Stimulated activated CD8-positive, alpha-beta memory T cell treated with anti-CD3 and anti-CD28 coated beads, Interleukin-4, amount 100 ng/mL, for 48 hours (primary cell): ENCODE measurements around the gene ZNF804A.
A peak's percentile ranks its signal among the peaks of the same experiment; 100 is the strongest.

ENCODE experiments used
- DNase-seq: peaks from one replicate; pipeline ENCODE4 v3.0.0-alpha.2; 2020

Gene ZNF804A

GRCh38 chr2:184598316-184599053, at the start of gene ZNF804A:
Gene ZNF804A, plus strand, starts transcription at chr2:184598529. Its CDS starts 431 bp downstream, at chr2:184598960.
- peak; percentile 28 for DNase-seq

DNA sequence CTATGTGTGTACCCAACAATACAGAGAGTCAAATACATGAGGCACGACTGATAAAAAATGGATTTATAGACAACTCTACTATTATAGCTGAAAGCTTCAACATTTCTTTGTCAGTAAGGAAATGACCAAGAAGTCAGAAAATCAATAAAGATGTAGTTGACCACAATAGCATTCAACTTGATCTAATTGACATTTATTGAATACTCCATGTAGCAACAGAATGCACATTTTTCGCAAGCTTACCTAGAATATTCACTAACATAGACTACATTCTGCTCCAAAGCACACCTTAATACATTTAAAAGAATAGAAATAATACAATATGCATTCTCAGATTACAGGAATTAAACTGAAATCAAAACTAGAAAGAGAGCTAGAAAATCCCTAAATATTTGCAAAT, 49.2 kb upstream of the ZNF804A start:
- no peak for DNase-seq

DNA sequence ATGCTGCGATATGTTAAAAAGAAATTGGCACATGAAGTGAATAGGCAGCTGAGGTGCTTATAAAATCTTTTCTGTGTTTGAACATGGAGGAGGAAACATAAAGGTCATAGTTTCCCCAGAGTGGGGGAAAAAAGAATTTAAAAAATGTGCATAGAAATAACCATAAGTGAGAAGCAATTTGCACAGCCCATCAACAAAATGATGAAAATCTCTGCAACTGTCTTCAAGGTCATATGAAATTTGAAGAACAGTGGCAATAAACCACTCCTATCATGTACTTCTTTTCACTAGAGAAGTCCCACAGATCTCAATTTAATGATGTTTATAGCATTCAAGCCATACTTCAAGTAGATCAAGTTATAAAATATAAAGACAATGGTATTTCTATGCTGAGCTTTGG, 46.7 kb upstream of the ZNF804A start:
- no peak for DNase-seq

DNA sequence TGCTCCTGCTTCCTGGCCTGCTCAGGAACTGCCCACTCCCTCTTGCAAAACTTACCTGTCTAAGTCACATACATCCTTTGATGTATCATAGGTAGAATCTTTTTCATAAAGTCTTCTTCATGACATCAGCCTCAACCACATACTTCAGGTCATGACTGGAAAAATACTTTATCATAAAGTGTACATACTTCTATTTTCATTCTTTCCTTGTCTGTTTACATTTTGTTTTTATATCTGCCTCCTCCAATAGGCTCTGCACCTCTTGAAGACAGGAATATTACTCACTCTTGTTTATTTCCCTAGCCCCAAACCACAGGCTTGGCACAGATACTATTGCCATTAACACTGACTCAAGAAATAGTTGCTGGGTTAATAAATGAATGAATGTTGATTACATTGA, 43.6 kb upstream of the ZNF804A start:
- no peak for DNase-seq

DNA sequence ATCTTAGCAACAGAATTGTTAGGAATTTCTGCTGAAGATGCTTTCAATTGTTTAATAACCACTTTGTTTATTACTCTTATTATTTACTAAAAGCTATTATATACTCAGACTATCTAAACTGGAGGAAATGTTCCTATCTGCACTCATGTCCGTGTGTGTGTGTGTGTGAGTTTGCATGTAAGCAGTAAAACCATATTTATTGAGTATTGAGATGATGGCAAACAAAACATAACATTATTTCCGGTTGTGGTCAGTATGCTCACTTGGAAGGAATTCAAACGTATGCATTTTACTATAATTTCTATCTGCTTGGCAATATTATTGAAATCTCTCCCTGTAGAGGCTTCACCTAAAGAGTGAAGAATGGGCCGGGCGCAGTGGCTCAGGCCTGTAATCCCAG, 43.0 kb upstream of the ZNF804A start:
- DNase-seq: no peak

DNA sequence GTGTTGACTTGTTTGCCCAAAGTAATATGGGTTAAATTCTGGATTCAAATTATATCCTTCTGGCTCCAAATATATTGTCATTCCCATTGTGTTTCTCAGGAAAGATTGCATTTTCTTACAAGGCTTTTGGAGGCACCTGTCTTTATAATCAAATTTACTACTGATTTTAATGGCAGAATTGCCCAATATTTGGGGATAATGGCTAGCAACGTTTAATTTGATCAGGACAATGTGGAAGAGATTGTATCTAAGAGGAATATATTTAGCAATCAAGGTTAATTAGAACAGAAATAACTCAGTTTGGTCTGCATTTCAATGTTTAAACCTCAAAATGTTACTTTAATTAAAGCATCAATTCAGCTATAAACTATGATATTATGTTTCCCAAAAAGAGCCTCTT, 41.7 kb upstream of the ZNF804A start:
- no peak for DNase-seq

DNA sequence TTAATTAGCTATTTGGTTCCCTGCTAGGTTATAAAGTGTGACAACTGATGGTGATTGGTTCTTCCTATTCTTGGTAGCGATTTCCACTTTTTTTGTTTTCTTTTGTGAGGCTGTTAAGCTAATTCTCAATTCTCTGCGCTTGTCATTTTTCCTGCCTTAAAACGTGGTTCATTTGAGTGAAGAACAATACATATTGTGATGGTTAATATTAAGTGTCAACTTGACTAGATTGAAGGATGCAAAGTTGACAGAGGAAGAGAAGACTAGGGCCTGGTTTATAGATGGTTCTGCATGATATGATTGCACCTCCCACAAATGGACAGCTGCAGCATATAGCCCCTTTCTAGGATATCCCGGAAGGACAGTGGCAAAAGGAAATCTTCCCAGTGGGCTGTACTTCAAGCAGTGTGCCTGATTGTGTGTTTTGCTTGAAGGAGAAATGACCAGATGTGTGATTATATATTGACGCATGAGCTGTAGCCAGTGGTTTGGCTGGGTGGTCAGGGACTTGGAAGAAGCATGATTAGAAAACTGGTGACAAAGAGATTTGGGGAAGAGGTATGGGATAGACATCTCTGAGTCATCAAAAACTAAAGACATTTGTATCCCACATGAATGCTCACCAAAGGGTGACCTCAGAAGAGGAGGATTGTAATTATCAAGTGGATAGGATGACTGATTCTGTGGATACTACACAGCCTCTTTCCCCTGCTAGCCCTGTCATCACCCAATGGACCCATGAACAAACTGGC, 39.4 kb upstream of the ZNF804A start:
- DNase-seq: no peak

- DNase-seq: no peak
Observed at GRCh38 chr2:184560603-184561002, 37.7 kb upstream of the ZNF804A start.

DNA sequence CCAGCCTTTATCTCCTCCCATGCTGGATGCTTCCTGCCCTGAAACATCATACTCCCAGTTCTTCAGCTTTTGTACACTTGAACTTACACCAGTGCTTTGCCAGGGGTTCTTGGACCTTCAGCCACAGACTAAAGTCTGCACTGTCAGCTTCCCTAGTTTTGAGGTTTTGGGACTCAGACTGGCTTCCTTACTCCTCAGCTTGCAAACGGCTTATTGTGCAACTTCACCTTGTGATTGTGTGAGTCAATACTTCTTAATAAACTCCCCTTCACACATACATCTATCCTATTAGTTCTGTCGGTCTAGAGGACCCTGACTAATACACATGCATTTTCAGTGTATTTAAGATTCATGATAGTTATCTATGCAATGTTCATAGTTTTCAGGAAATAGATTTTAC, 35.8 kb upstream of the ZNF804A start:
- DNase-seq: no peak

DNA sequence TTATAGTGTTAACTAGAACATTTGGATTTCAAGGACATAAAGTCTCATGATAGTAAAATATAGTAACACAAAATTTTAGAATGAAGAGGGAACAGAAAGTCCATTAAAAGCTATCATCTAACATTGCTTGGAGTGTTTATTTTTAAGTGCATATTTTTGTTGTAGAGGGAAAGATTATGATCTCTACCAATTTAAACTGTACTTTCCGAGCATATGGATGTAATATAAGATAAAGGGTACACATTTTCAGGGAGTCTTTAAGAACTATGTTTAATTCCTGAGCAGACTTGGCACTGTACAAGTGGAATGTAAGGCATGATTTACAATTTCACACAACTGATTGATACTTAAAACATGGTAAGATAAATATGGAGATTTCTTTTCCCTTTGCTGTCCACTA, 34.2 kb upstream of the ZNF804A start:
- no peak for DNase-seq

GRCh38 chr2:184566716-184567115, 31.6 kb upstream of the ZNF804A start:
- no peak for DNase-seq

GRCh38 chr2:184577056-184577455, 21.3 kb upstream of the ZNF804A start:
- DNase-seq: no peak

- DNase-seq: no peak
Observed at GRCh38 chr2:184577743-184578142, 20.6 kb upstream of the ZNF804A start.

- DNase-seq: no peak
Observed at GRCh38 chr2:184579226-184579625, 19.1 kb upstream of the ZNF804A start.

GRCh38 chr2:184581391-184581790, 16.9 kb upstream of the ZNF804A start:
- DNase-seq: no peak

DNA sequence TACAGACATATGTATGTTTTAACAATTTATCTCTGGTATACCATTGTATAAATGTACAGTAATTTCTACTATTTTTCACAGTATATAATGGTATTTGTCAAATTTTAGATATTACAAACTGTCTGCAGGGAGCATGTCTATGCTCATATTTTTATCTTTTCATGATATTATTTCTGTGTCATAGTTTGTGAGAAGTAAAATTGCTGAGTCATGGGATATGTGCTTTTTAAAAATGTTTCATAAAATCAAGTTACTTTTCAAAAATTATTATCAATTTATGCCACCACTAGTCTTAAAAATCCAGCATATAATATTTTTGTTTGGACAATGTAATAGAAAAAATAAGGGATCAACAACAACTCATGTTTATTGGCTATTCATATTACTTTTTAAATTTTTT, 9.1 kb upstream of the ZNF804A start:
- no peak for DNase-seq

DNA sequence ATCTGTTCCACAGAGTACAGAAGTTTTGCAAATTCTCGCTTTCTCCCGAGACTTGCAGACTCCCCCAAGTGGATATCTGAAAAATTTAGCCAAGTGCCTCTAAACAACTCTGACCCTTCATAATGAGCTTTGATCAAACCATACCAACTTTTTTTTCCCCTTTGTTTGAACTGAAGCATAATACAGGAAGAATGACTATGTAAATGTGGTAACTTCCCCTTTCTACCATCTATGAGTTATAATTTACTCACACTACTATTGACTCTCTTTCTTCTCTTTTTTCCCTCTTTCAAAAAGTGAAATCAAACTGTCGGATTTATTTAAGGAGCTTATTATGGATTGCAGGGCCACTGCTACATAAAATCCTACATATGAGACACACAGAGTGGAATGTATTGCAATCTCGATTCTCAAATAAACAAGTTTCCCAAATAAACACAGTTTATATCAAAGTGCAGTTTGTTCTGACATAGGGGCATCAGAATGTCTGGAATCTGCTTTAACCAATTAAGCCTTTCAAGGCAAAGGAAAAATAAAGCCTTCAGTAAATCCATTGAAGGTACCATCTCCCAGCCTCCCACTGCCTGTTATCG, 1.4 kb upstream of the ZNF804A start:
- no peak for DNase-seq

DNA sequence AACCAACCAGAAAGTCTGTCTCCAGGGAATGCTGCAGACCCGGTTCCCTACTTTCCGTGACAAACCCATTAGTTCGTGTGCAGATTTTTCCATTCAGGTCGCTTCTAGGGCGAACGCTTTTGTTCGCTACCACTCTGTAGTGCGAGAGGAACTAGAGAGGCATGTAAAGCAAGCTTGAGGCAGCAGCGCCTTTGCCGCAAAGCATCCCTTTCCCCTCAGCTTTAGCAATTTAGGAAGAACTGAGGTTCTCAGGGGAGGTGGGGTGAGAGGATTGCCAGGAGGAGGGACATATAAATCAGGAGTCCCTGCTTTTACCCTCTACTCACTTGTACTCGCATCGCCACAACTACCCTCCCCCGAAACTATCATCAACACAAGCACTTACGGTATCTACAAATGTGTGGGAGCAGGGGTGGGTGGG, 748 bp upstream of the ZNF804A start:
- DNase-seq: peak; percentile 22

DNA sequence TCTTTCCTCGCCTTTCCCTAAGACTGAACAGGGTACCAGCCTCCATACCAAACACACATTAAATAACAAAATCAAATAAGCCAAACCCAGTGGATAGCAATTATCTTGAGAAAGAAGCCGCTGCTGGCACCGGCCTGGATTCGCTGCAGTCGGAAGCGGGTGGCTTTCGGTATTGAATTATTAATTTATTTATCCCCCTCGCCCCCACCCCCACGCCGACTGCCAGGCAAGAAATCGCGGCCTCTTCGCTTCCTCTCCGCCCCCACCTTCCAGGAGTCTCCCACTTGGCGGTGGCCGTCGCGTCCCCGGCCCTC, 370 bp upstream of the ZNF804A start:
- no peak for DNase-seq

DNA sequence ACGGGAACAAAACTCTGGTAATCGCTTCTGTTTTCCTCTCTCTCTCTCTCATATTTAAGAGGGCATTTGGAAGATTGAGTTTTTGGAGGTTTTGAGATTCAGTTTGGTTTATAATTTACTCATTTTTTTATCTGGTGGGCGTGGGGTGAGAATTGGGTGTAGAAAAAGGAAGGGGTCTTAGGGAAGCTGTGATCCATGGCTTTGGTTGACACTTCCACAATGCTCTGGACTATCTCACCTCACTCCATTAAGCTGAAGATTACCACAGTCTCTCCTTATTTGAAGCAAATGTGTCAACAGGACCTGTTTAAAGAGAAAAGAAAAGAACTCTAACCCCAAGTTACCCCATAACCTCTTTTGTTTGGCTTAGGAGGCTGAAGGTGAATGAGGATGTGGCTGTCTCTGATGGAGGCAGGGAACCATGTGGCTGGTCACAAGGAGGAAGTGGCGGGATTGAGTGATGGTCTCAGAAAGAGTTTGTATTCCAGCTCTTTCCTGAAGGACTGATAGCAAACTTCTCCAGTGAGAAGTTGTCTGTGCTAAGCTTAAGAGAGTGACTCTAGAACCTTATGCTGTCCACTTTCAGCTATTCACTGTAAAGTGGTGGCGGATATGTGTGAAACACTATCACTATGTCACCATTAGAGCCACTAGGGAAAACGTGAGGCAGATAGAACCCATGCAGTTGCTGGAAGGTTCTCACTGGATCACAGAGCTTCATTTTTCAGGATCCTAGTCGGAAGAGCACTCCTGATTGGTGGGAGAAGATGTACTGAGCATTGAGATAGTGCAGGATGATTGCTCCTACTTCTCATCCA, 934 bp downstream of the ZNF804A start:
- no peak for DNase-seq

GRCh38 chr2:184599872-184600222, 1.5 kb downstream of the ZNF804A start:
- no peak for DNase-seq

DNA sequence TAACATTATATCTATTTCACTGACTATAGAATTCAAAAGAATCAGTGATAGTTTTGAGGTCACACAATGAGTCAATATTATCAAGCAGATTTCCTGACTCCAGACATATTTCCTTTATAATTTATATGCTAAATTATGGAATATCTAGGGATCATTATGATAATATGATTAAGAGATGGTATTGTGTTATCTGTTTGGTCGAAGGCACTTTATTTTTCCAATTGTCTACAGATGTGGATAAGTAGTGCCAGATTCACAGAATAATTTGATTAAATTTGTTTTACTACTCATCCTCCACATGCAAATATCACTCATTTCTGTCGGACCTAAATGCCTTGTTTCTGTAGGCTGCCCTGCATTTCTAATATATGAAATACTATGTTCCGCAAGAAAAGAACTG, 4.4 kb downstream of the ZNF804A start:
- no peak for DNase-seq

DNA sequence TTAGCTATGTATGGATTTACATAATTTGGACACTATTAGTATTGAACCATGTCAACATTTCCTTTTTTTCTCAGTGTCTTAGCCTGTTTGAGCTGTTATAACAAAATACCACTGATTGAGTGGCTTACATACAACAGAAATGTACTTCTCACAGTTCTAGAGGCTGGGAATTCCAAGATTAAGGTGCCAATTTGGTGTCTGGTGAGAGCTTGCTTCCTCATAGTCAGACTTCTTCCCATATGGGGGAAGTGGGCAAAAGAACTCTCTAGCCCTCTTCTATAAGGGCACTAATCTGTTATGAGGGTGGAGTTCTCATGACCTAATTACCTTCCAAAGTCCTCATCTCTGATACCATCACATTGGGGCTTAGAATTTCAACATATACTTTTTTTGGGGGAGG, 12.6 kb downstream of the ZNF804A start:
- no peak for DNase-seq
